ENCODE measurements around the gene C16orf86. TPM values are rescaled to one million over a fixed set of nuclear protein-coding genes. Genes with fewer than 3 reads are reported as not detected.

The C16orf86 gene
- total RNA-seq, 1 experiment from 2014 or later = 4.9 TPM

- TF ChIP-seq ZNF532 (CRISPR knock-in tag; IDR thresholded peaks at IDR 0.05; ENCODE audit: borderline replicate concordance) (no peak), MYBL2 (CRISPR knock-in tag; IDR thresholded peaks at IDR 0.05) (no peak), STAT6 (CRISPR knock-in tag; conservative IDR thresholded peaks at IDR 0.05; ENCODE audit: low read depth) (no peak), ZNF671 (CRISPR knock-in tag; IDR thresholded peaks at IDR 0.05) (no peak), OVOL2 (CRISPR knock-in tag; IDR thresholded peaks at IDR 0.05; ENCODE audit: borderline replicate concordance) (no peak)
Measured at GRCh38 chr16:67676516-67676915, 9.9 kb downstream of the C16orf86 start (continued).

GRCh38 chr16:67676939-67677338, 10.3 kb downstream of the C16orf86 start:
- no peak for DNase-seq (ENCODE audit: low spot score)
- Mint-ChIP-seq H3K4me1 (no peaks in the 10 kb centered on the region; the same call in 1 of the 2 replicates), H3K9me3 (no peaks in the 10 kb centered on the region), H3K27me3 (ENCODE audit: low read depth) (no peaks in the 10 kb centered on the region), H3K4me3 (no peak overlapping the region), H3K27ac (no peak overlapping the region), H3K36me3 (no peaks in the 10 kb centered on the region)
- POLR2A ChIA-PET = no interaction called here
- no peak for TF ChIP-seq STAT6 (CRISPR knock-in tag; conservative IDR thresholded peaks at IDR 0.05; ENCODE audit: low read depth)
- no peak for TF ChIP-seq ZNF232 (CRISPR knock-in tag; IDR thresholded peaks at IDR 0.05)
- no peak for TF ChIP-seq ATF3 (CRISPR knock-in tag; conservative IDR thresholded peaks at IDR 0.05)
- TF ChIP-seq IRF2 (CRISPR knock-in tag; IDR thresholded peaks at IDR 0.05; ENCODE audit: borderline replicate concordance, low read depth) = no peak
- TF ChIP-seq USF1 (CRISPR knock-in tag; IDR thresholded peaks at IDR 0.05) = no peak
- no peak for TF ChIP-seq SP1 (CRISPR knock-in tag; conservative IDR thresholded peaks at IDR 0.05)
- TF ChIP-seq SOX15 (CRISPR knock-in tag; IDR thresholded peaks at IDR 0.05) = no peak
- TF ChIP-seq ZNF671 (CRISPR knock-in tag; IDR thresholded peaks at IDR 0.05) = no peak
- no peak for TF ChIP-seq TP53 (CRISPR knock-in tag; IDR thresholded peaks at IDR 0.05)
- ATAC-seq = no peak
- CTCF ChIA-PET = interaction anchor here (0.8 to 1.6 kb wide), 2 partner anchors 14 to 140 kb away, joined by 4 to 5 read pairs; no protein-coding TSS in a partner anchor

- POLR2A ChIA-PET = interaction anchor here (0.7 kb wide), 1 partner anchor 96 kb away, joined by 5 read pairs; no protein-coding TSS in a partner anchor
- H3K27me3 Mint-ChIP-seq (ENCODE audit: low read depth) = no peaks in the 10 kb centered on the region
- no peak overlapping the region for H3K4me3 Mint-ChIP-seq
- H3K36me3 Mint-ChIP-seq = no peaks in the 10 kb centered on the region
- H3K9me3 Mint-ChIP-seq = no peaks in the 10 kb centered on the region
- CTCF ChIA-PET = no interaction called here
- no peaks in the 10 kb centered on the region; the same call in 1 of the 2 replicates for H3K4me1 Mint-ChIP-seq
- ATAC-seq (peak; percentile 42), DNase-seq (ENCODE audit: low spot score) (no peak)
- H3K27ac Mint-ChIP-seq = peak overlapping the region; percentile 60
- TF ChIP-seq ZNF532 (CRISPR knock-in tag; IDR thresholded peaks at IDR 0.05; ENCODE audit: borderline replicate concordance) = no peak
- TF ChIP-seq IRF2 (CRISPR knock-in tag; IDR thresholded peaks at IDR 0.05; ENCODE audit: borderline replicate concordance, low read depth) = no peak
- TF ChIP-seq RORB (CRISPR knock-in tag; IDR thresholded peaks at IDR 0.05) = no peak
- TF ChIP-seq FOXP1 (CRISPR knock-in tag; IDR thresholded peaks at IDR 0.05; ENCODE audit: borderline replicate concordance) = no peak
- TF ChIP-seq SOX15 (CRISPR knock-in tag; IDR thresholded peaks at IDR 0.05) = no peak
- TF ChIP-seq ZNF396 (CRISPR knock-in tag; IDR thresholded peaks at IDR 0.05; ENCODE audit: borderline replicate concordance) = no peak
- no peak for TF ChIP-seq NFATC4 (CRISPR knock-in tag; IDR thresholded peaks at IDR 0.05)
- TF ChIP-seq NR2C2 (CRISPR knock-in tag; IDR thresholded peaks at IDR 0.05) = no peak
Measured at GRCh38 chr16:67677712-67678111, 11.1 kb downstream of the C16orf86 start.

Measured in WTC11 (cell line).